GM12878 (cell line): Measurements from ENCODE around the gene ATXN1. TPM values are rescaled to one million over a fixed set of nuclear protein-coding genes. Genes with fewer than 3 reads are reported as not detected.

Source experiments
- ATAC-seq: fragments of 200-7000 bp; cut with Tn5 transposase; 3 replicates; pipeline ENCODE4 v1.9.1; 2020; ENCODE audit warnings: mild to moderate bottlenecking, moderate library complexity
- BruUV-seq: library from RNA; stranded (reverse); fragments of 400-500 nt; replicated peaks from 2 replicates; lab custom pipeline; 2021; lab: Mats Ljungman, UMichigan
- CTCF ChIA-PET: fragments of 300-600 bp; sonication (Branson Sonifier 250); formaldehyde crosslinking; extraction: SDS; loops from one replicate; lab custom pipeline; 2021; ENCODE audit warnings: inconsistent platforms; lab: Yijun Ruan, JAX
- POLR2A ChIA-PET: fragments of 350-600 bp; formaldehyde crosslinking; extraction: SDS; loops from one replicate; lab custom pipeline; 2021; ENCODE audit warnings: inconsistent platforms; lab: Charles Lee
- RAD21 ChIA-PET: fragments of 300-600 bp; sonication (Branson Sonifier 250); formaldehyde crosslinking; loops from one replicate; lab custom pipeline; 2023; ENCODE audit warnings: antibody characterized with exemption; ENCODE audit not compliant: unreplicated experiment; lab: Charles Lee
- SMC1A ChIA-PET: fragments of 300-600 bp; sonication (Branson Sonifier 250); formaldehyde crosslinking; loops from one replicate; lab custom pipeline; 2023; ENCODE audit not compliant: unreplicated experiment, uncharacterized antibody; lab: Charles Lee
- DNase-seq: peaks from one replicate; pipeline ENCODE4 v3.0.0-alpha.2; 2011; ENCODE audit warnings: low read depth, low spot score
- FAIRE-seq: peaks from 3 replicates; lab custom pipeline; 2011; peaks lifted over from hg19 to GRCh38; lab: Jason Lieb, UNC
- H2AFZ ChIP-seq: 2 replicates; pipeline ENCODE4 v1.6.0; 2011; ENCODE audit warnings: low read depth, low read length, control low read depth; ENCODE audit not compliant: control insufficient read depth
- H3K27ac ChIP-seq: 2 replicates; pipeline ENCODE4 v1.5.1; 2011; ENCODE audit warnings: control low read depth; ENCODE audit not compliant: control insufficient read depth, insufficient read depth
- H3K27me3 ChIP-seq, 2 experiments: replicated peaks in 1 of 2; 2 replicates each; pipeline versions ENCODE4 v1.6.0 to v1.6.1; 2011; ENCODE audit warnings: low read length in 1 of 2; ENCODE audit not compliant: control insufficient read depth in 2 of 2, insufficient read depth in 2 of 2
- H3K36me3 ChIP-seq, 2 experiments: 2 replicates each; pipeline ENCODE4 v1.5.1; 2011; ENCODE audit warnings: low read length in 1 of 2; ENCODE audit not compliant: control insufficient read depth in 2 of 2, insufficient read depth in 2 of 2
- H3K4me1 ChIP-seq: 2 replicates; pipeline ENCODE4 v1.6.1; 2011; ENCODE audit warnings: mild to moderate bottlenecking, low read length, moderate library complexity, mixed read lengths; ENCODE audit not compliant: control insufficient read depth, insufficient read depth
- H3K4me2 ChIP-seq: 2 replicates; pipeline ENCODE4 v1.6.0; 2011; ENCODE audit warnings: control low read depth; ENCODE audit not compliant: control insufficient read depth, insufficient read depth
- H3K4me3 ChIP-seq: fragments of 200-600 bp; sonication (generic); 2 replicates; pipeline ENCODE4 v1.5.1; 2016
- H3K79me2 ChIP-seq: 2 replicates; pipeline ENCODE4 v1.6.0; 2011; ENCODE audit warnings: low read length; ENCODE audit not compliant: control insufficient read depth, insufficient read depth
- H3K9ac ChIP-seq: 2 replicates; pipeline ENCODE4 v1.8.0; 2011; ENCODE audit warnings: low read length, control low read depth, mixed read lengths; ENCODE audit not compliant: control insufficient read depth, insufficient read depth
- H3K9me3 ChIP-seq: replicated peaks from 3 replicates; pipeline ENCODE4 v1.5.1; 2011; ENCODE audit warnings: mild to moderate bottlenecking, low read length; ENCODE audit not compliant: control insufficient read depth, insufficient read depth
- H4K20me1 ChIP-seq: 2 replicates; pipeline ENCODE4 v1.6.0; 2011; ENCODE audit not compliant: control insufficient read depth, insufficient read depth
- ATF2 ChIP-seq: IDR thresholded peaks from 2 replicates; pipeline ENCODE4 v1.6.1; 2012; ENCODE audit warnings: low read length, inconsistent platforms
- BCL11A ChIP-seq: IDR thresholded peaks from 2 replicates; pipeline ENCODE4 v1.6.1; 2011; ENCODE audit warnings: low read depth, low read length
- BHLHE40 ChIP-seq, 2 experiments: fragments of 450-650 bp in 1 of 2; IDR thresholded peaks; 2 replicates each; pipeline ENCODE4 v1.6.1; 2011 to 2017; ENCODE audit warnings: low read depth in 2 of 2, borderline replicate concordance in 1 of 2, improper control_type of control experiment in 1 of 2, low read length in 1 of 2, mild to moderate bottlenecking in 1 of 2
- CEBPZ ChIP-seq: fragments of 150-350 bp; IDR thresholded peaks from 2 replicates; pipeline ENCODE4 v1.6.1; 2016; ENCODE audit warnings: low read depth, low read length
- CHD1 ChIP-seq: IDR thresholded peaks from 2 replicates; pipeline ENCODE4 v1.6.1; 2012; ENCODE audit warnings: low read depth, low read length, improper control_type of control experiment
- HDAC6 ChIP-seq: fragments of 200-600 bp; sonication (generic); IDR thresholded peaks from one replicate; pipeline ENCODE4 v1.8.0; 2017; ENCODE audit warnings: antibody characterized with exemption; ENCODE audit not compliant: unreplicated experiment
- IKZF1 ChIP-seq: fragments of 450-650 bp; conservative IDR thresholded peaks from 2 replicates; pipeline ENCODE4 v1.6.1; 2017; ENCODE audit warnings: antibody characterized with exemption, mild to moderate bottlenecking
- IKZF2 ChIP-seq, 2 experiments: fragments of 450-650 bp; IDR thresholded peaks; 2 replicates each; pipeline ENCODE4 v1.6.1; 2017; ENCODE audit warnings: mild to moderate bottlenecking in 2 of 2, moderate library complexity in 2 of 2
- NFYA ChIP-seq: IDR thresholded peaks from 2 replicates; pipeline ENCODE4 v1.6.1; 2011; ENCODE audit warnings: low read depth, mild to moderate bottlenecking, low read length, improper control_type of control experiment, borderline replicate concordance
- NKRF ChIP-seq: fragments of 450-650 bp; conservative IDR thresholded peaks from 2 replicates; pipeline ENCODE4 v1.6.1; 2017; ENCODE audit warnings: mild to moderate bottlenecking, moderate library complexity
- REST ChIP-seq: IDR thresholded peaks from 2 replicates; pipeline ENCODE4 v1.6.1; 2012; ENCODE audit warnings: mild to moderate bottlenecking, low read depth, low read length
- RFX5 ChIP-seq: IDR thresholded peaks from 2 replicates; pipeline ENCODE4 v1.6.1; 2011; ENCODE audit warnings: low read depth, low read length, improper control_type of control experiment
- SP1 ChIP-seq: IDR thresholded peaks from one replicate; pipeline ENCODE4 v1.6.1; 2011; ENCODE audit warnings: low read depth, low read length
- SRF ChIP-seq, 2 experiments: IDR thresholded peaks; 2 replicates each; pipeline ENCODE4 v1.6.1; 2011; ENCODE audit warnings: low read depth in 2 of 2, low read length in 2 of 2, mild to moderate bottlenecking in 1 of 2, moderate library complexity in 1 of 2
- WGBS: methylation state at CpG from one replicate; pipeline ENCODE4 v1.1.6; 2016; ENCODE audit warnings: low lambda C conversion rate; ENCODE audit not compliant: insufficient replicate concordance, insufficient coverage; ENCODE audit errors: missing lambda C conversion rate; 5-methylcytosine and 5-hydroxymethylcytosine counted together
- in situ Hi-C: fragments of 300-500 bp; cut with MboI; formaldehyde crosslinking; loops from 9 replicates; pipeline ENCODE4 v1.14.3; 2018; ENCODE audit warnings: mixed read lengths
- intact Hi-C: fragments of 100-400 bp; cut with micrococcal nuclease; formaldehyde crosslinking; loops from one replicate; pipeline ENCODE4 v1.14.2; 2022; ENCODE audit not compliant: unreplicated experiment
- polyA plus RNA-seq, 11 experiments: library from polyadenylated mRNA; depleted of rRNA in 4 of 11; unstranded in 6 of 11; stranded (reverse) in 5 of 11; fragments of >200 nt; fragmentation: Nextera tagmentation in 4 of 11; fragmentation: Illumina TruSeq in 1 of 11; extraction: Ambion mirVana in 4 of 11; extraction: Trizol in 1 of 11; gene quantifications; 1 replicate in 1 of 11; 2 replicates in 10 of 11; pipeline versions ENCODE4 v1.2.1 to v1.2.3, GENCODE V29; 2011 to 2016; ENCODE audit warnings: inconsistent platforms in 2 of 11, missing spikeins in 2 of 11, low read depth in 1 of 11
- total RNA-seq, 4 experiments: library from RNA; depleted of rRNA in 3 of 4; stranded (reverse); fragments of >200 nt in 3 of 4; fragmentation: Illumina TruSeq in 1 of 4; extraction: Trizol in 1 of 4; gene quantifications; 2 replicates each; pipeline versions ENCODE4 v1.2.1 to v1.2.3, GENCODE V29; 2013 to 2021

The ATXN1 gene
- total and polyA plus RNA-seq, 10 of the 15 experiments (the other 5 are each of a cell fraction or from before 2014, with no cell fraction given) = 12.2 to 51.2 (median 20.5) TPM

- FAIRE-seq (no peak), ATAC-seq (no peak), DNase-seq (no peak)
- H3K36me3 ChIP-seq = no peaks in the 10 kb centered on the region
- no TSS peak for BruUV-seq
- no peak overlapping the region for H3K27ac ChIP-seq
- H3K27me3 ChIP-seq = no peaks in the 10 kb centered on the region
- H3K4me2 ChIP-seq = no peak overlapping the region
- no peaks in the 10 kb centered on the region for H4K20me1 ChIP-seq
- in situ Hi-C loops = no loop called here
- no peaks in the 10 kb centered on the region for H3K4me1 ChIP-seq
- ChIA-PET RAD21 (interaction anchor here (1.2 to 1.9 kb wide), 2 partner anchors 8 to 10 kb away, joined by 3 to 5 read pairs; no protein-coding TSS in a partner anchor), POLR2A (interaction anchor here (1.1 kb wide), 1 partner anchor 27 kb away, joined by 3 read pairs; no protein-coding TSS in a partner anchor), SMC1A (interaction anchor here (0.6 to 1.7 kb wide), 6 partner anchors 8 to 477 kb away, joined by 3 to 8 read pairs (median 4); no protein-coding TSS in a partner anchor), CTCF (interaction anchor here (0.6 to 1.8 kb wide), 3 partner anchors 8 to 25 kb away, joined by 3 to 6 read pairs (median 3); no protein-coding TSS in a partner anchor)
- H3K9ac ChIP-seq = no peak overlapping the region
- no peaks in the 10 kb centered on the region for H3K9me3 ChIP-seq
- intact Hi-C loops = no loop called here
- no peak overlapping the region for H2AFZ ChIP-seq
- no peak overlapping the region for H3K4me3 ChIP-seq
- H3K79me2 ChIP-seq = no peaks in the 10 kb centered on the region
- 63% methylated on average over 6 of the region's 6 CpGs for WGBS
- no peak for TF ChIP-seq IKZF2 (IDR thresholded peaks at IDR 0.05)
- TF ChIP-seq NKRF = no peak
- TF ChIP-seq NFYA = no peak
- no peak for TF ChIP-seq CHD1
- TF ChIP-seq HDAC6 = no peak
- TF ChIP-seq REST = no peak
- no peak for TF ChIP-seq SP1
- TF ChIP-seq BCL11A = no peak
- no peak for TF ChIP-seq SRF (IDR thresholded peaks at IDR 0.05; ENCODE audit: low read depth in 2 of 2, low read length in 2 of 2)
- no peak for TF ChIP-seq IKZF1
- TF ChIP-seq ATF2 = no peak
- TF ChIP-seq BHLHE40 (IDR thresholded peaks at IDR 0.05; ENCODE audit: borderline replicate concordance in 1 of 2, low read depth in 2 of 2, low read length in 1 of 2) = no peak
- no peak for TF ChIP-seq CEBPZ
- no peak for TF ChIP-seq RFX5
Measured at GRCh38 chr6:16291739-16292138, 469.5 kb downstream of the ATXN1 start.
